Mucosa of descending colon (tissue), 3 donors: ENCODE measurements around the gene SLC35D1. TPM values are rescaled to one million over a fixed set of nuclear protein-coding genes. Genes with fewer than 3 reads are reported as not detected.

ENCODE experiments used
- ATAC-seq: fragments of 200-7000 bp; cut with Tn5 transposase; one replicate; pipeline ENCODE4 v1.9.1; 2020; ENCODE audit warnings: mild to moderate bottlenecking, moderate library complexity
- DNase-seq, 3 donors: peaks; one replicate each; pipeline ENCODE4 v3.0.0-alpha.2; 2020
- H3K36me3 ChIP-seq: fragments of 200-600 bp; one replicate; pipeline ENCODE4 v1.8.0; 2021; ENCODE audit warnings: low read depth, mild to moderate bottlenecking
- H3K4me1 ChIP-seq: fragments of 200-600 bp; one replicate; pipeline ENCODE4 v1.8.0; 2021; ENCODE audit warnings: low read depth, mild to moderate bottlenecking
- H3K4me3 ChIP-seq: fragments of 200-600 bp; one replicate; pipeline ENCODE4 v1.8.0; 2021; ENCODE audit warnings: mild to moderate bottlenecking
- H3K9me3 ChIP-seq: fragments of 200-600 bp; one replicate; pipeline ENCODE4 v1.8.0; 2021; ENCODE audit warnings: mild to moderate bottlenecking
- intact Hi-C, 2 donors: fragments of 100-400 bp; cut with DNase I in 1 of 2; cut with micrococcal nuclease in 1 of 2; formaldehyde crosslinking; loops; one replicate each; pipeline versions ENCODE4 v1.11.0 to v1.11.1; 2022; cut with DNase I, micrococcal nuclease
- long read RNA-seq, 2 donors: library from polyadenylated mRNA; unstranded; transcript quantifications; one replicate each; pipeline ENCODE4 v2.0.0, GENCODE V29; 2019 to 2021
- total RNA-seq, 3 donors: library from RNA; stranded (reverse); fragmentation: NEBNext Ultra II Directional in 2 of 3; extraction: Animal tissue kit (Norgen Biotek cat#: 25700) in 2 of 3; gene quantifications; one replicate each; pipeline versions ENCODE4 v1.2.1 to v1.2.4, GENCODE V29; 2021 to 2023
- TF ChIP-seq, protein P1 (sequence below): fragments of 200-600 bp; IDR thresholded peaks from one replicate; pipeline ENCODE4 v1.8.0; 2022; ENCODE audit warnings: antibody characterized with exemption, mild to moderate bottlenecking
- donor health status: DM: no; HTN: no; CAD: no; lungs with moderate emphysema.
- donor health status: DM: no; HTN: no; CAD: no.
- donor health status: DM: no; HTN: yes; CAD: no.

Gene SLC35D1
- total RNA-seq: 10 to 100 TPM; 38.0 to 84.1 (median 67.9) TPM
- long read RNA-seq, donor 1, full-length matches to known transcripts: 12 of 23 reads
- long read RNA-seq, donor 1, partial matches to known transcripts: 5 of 23 reads
- long read RNA-seq, donor 1, other reads (novel, unspliced or antisense): 6 of 23 reads
- long read RNA-seq, donor 2, full-length matches to known transcripts: 7 of 19 reads
- long read RNA-seq, donor 2, partial matches to known transcripts: 2 of 19 reads
- long read RNA-seq, donor 2, other reads (novel, unspliced or antisense): 10 of 19 reads

DNA sequence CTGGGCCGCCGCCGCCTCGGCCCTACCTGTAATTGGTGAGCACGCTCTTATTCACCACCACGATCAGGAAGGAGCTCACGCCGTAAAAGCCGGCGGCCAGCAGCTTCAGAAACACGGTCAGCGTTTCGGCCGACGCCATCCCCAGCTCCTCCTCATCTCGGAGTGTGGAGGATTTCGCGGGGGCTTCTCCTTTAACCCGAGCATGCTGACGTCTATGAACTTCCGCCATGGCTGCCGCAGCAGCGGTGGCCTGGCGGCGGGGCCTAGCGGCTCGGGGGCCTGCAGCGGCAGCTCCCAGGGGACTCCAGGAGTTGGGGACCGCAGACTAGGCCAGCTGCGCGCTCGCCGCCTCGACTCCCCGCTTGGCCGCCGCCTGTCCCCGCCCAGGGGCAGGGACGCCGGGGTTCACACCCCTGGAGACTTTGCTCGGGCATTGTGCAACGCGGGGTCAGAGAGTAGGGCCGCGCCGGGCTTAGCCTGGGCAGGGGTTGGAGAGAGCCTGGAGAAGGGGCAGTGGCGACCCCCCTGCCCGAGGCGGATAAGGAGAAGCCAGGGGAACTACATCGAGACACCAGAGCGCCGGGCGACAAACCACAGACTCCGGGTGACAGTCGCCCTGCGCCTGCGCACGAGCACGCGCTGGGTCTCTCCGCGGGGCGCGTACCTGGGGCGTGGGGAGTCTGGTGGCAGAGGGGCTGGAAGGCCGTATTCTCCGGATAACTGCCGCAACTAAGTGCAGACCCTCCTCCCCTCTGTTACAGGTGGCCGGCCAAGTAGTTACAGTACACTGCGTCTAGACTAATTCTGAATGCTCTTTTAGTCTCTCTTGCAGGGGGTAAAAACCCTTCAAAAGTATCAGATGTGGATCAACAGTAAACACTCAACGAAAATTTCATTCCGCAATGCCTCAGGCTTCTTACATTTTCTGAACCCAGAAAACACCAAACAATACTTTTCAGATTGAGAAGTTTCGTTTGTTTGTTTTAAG lies at the start of gene SLC35D1:
Gene SLC35D1 (minus strand): TSS at position 364 of the 988 bp plus-strand sequence. CDS start 135 bp downstream, at position 229.
- Histone ChIP-seq H3K4me1 (peaks cover 15% of the 10 kb centered on the region), H3K4me3 (peak within 1 kb of the TSS; percentile 60), H3K9me3 (no peaks in the 10 kb centered on the region), H3K36me3 (no peaks in the 10 kb centered on the region)
- TF ChIP-seq, protein P1, sequence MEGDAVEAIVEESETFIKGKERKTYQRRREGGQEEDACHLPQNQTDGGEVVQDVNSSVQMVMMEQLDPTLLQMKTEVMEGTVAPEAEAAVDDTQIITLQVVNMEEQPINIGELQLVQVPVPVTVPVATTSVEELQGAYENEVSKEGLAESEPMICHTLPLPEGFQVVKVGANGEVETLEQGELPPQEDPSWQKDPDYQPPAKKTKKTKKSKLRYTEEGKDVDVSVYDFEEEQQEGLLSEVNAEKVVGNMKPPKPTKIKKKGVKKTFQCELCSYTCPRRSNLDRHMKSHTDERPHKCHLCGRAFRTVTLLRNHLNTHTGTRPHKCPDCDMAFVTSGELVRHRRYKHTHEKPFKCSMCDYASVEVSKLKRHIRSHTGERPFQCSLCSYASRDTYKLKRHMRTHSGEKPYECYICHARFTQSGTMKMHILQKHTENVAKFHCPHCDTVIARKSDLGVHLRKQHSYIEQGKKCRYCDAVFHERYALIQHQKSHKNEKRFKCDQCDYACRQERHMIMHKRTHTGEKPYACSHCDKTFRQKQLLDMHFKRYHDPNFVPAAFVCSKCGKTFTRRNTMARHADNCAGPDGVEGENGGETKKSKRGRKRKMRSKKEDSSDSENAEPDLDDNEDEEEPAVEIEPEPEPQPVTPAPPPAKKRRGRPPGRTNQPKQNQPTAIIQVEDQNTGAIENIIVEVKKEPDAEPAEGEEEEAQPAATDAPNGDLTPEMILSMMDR: no peak
- intact Hi-C loops: loop anchor here in 1 of 2 donors (5.0 kb wide), 1 partner anchor 88 kb away; no protein-coding TSS in a partner anchor
- peak; percentile 86 to 90 (median 90) for DNase-seq
- peak; percentile 91 for ATAC-seq

- ATAC-seq (peak; percentile 83), DNase-seq (no peak)
- Histone ChIP-seq H3K9me3 (no peaks in the 10 kb centered on the region), H3K4me1 (peaks cover 9% of the 10 kb centered on the region), H3K4me3 (no peak overlapping the region), H3K36me3 (no peaks in the 10 kb centered on the region)
- intact Hi-C loops: no loop called here
- TF ChIP-seq, protein P1: no peak
These were observed 49.6 kb upstream of the SLC35D1 start for GRCh38 chr1:67103548-67103947.

GRCh38 chr1:67100833-67101232 lies 46.9 kb upstream of the SLC35D1 start:
- ATAC-seq: no peak
- Histone ChIP-seq H3K9me3 (no peaks in the 10 kb centered on the region), H3K4me3 (no peak overlapping the region), H3K36me3 (no peaks in the 10 kb centered on the region), H3K4me1 (peaks cover 9% of the 10 kb centered on the region)
- no peak for DNase-seq
- TF ChIP-seq, protein P1: no peak
- intact Hi-C loops: no loop called here

GRCh38 chr1:67097305-67097704 lies 43.4 kb upstream of the SLC35D1 start:
- DNase-seq (no peak), ATAC-seq (no peak)
- H3K4me3 ChIP-seq: no peak overlapping the region
- H3K36me3 ChIP-seq: no peaks in the 10 kb centered on the region
- intact Hi-C loops: no loop called here
- H3K9me3 ChIP-seq: no peaks in the 10 kb centered on the region
- TF ChIP-seq, protein P1: no peak
- no peaks in the 10 kb centered on the region for H3K4me1 ChIP-seq

- no peak for ATAC-seq
- intact Hi-C loops: no loop called here
These were observed 40.2 kb upstream of the SLC35D1 start for GRCh38 chr1:67094191-67094590.

More at GRCh38 chr1:67094191-67094590, 40.2 kb upstream of the SLC35D1 start:
- Histone ChIP-seq H3K9me3 (peaks cover 5% of the 10 kb centered on the region), H3K4me1 (no peaks in the 10 kb centered on the region), H3K4me3 (no peak overlapping the region), H3K36me3 (no peaks in the 10 kb centered on the region)
- TF ChIP-seq, protein P1: no peak
- DNase-seq: no peak
